ENCODE measurements around the gene VAPB. TPM values are rescaled to one million over a fixed set of nuclear protein-coding genes. Genes with fewer than 3 reads are reported as not detected.
"Not testable (repeated sequence)": the region's sequence is repeated elsewhere in the genome, so short reads cannot be mapped to it uniquely, and the experiment has no call there.

Gene VAPB
- total RNA-seq, 1 donor from 2014 or later: 36.2 TPM

DNA sequence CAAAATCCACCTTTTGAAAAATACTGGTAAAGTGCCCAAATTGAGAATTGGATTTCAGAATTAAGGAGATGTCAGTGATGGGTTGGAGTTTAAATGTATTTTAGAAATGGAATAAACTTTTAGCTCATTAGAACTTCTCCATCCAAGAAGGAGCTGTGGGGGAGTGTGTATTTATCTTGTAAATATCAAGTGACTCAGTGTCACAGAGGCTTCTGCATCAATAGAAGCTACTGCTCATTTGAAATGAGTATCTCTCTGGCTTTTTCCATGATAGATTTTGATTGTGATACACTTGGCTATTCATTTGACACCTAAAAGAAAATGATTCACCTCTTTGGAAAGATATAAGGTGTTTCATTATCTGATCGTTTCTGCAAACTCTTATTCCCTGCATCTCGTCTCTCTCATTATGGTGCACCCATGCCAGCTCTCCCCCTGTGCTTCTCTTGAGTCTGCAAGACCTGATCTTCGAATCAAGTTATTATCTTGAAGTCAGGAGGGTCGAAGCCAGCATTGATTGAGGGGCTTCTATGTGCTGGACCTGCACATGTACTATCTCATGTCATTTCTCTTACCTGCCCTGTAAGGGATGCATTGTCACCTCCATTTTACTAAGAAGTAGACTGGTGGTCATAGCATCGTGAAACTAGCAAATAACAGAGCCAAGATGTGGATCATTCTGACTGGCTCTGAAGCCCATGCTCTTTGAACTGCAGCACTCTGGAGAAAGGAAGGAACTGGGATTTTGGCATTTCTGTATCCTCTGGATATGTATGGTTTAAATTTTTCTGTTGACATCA is 30.1 kb downstream of the VAPB start:
- DNase-seq (ENCODE audit: low spot score): no peak
- Mint-ChIP-seq H3K9me3 (peaks cover 3% of the 10 kb centered on the region), H3K36me3 (ENCODE audit: low read depth) (peaks cover 71% of the 10 kb centered on the region), H3K4me3 (ENCODE audit: low read depth) (no peak overlapping the region), H3K27ac (peak overlapping the region; percentile 67), H3K4me1 (ENCODE audit: low read depth) (peaks cover 32% of the 10 kb centered on the region), H3K27me3 (ENCODE audit: low read depth) (no peaks in the 10 kb centered on the region)
- intact Hi-C loops (cut with micrococcal nuclease): no loop called here

DNA sequence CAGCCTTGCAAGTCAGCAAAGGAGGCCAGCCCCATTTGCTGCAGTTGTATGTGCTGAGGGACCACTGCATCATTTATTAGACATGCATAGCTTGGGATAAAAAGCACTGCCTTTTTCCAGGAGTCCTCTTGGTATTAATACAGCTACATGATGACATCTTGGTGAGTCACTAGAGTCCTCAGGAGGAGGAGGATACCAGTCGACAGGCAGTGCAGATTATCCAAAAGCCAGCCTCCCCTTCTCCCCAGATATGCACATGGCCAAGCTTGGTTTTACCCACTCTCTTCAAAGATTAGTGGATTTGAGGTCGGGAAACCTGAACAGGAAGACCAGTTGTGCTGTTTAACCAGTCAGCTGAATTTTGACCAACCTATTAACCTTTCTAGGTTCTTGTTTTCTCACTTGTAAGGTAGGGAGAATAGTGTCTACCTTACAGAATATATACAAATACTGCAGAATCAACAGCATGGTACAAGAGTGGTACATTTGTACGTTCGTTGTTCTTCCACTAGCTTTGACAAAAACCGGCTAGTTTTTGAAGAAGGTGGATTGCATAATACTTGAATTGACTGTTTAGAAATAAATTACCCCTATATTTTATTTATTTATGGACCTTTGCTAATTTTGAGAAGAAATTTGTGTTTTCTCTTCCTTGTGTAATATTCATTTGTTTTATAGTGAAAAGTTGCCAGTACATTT is 31.9 kb downstream of the VAPB start:
- Mint-ChIP-seq H3K4me3 (ENCODE audit: low read depth) (no peak overlapping the region), H3K27me3 (ENCODE audit: low read depth) (no peaks in the 10 kb centered on the region), H3K36me3 (ENCODE audit: low read depth) (peaks cover 72% of the 10 kb centered on the region), H3K9me3 (peaks cover 5% of the 10 kb centered on the region), H3K4me1 (ENCODE audit: low read depth) (peaks cover 31% of the 10 kb centered on the region), H3K27ac (no peak overlapping the region)
- no peak for DNase-seq (ENCODE audit: low spot score)
- intact Hi-C loops (cut with micrococcal nuclease): no loop called here

DNA sequence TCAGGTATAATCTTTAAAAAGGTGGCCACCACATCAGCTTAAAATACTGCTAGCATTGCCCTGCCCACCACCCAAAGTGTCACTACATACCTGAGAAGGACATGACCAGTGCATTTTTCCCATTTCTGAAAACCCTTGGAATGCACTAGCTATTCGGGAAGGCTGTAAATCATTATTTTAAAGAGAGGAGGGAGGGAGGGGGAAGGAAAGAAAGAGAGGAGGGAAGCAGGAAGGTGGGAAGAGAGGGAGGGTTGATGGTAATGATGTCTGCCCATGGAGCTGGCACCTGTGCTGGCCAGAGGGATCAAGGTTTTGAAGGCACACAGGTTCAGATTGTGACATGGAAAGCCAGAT is 32.4 kb downstream of the VAPB start:
- DNase-seq (ENCODE audit: low spot score): no peak
- Mint-ChIP-seq H3K36me3 (ENCODE audit: low read depth) (peaks cover 67% of the 10 kb centered on the region), H3K4me3 (ENCODE audit: low read depth) (no peak overlapping the region), H3K27ac (no peak overlapping the region), H3K9me3 (peaks cover 5% of the 10 kb centered on the region), H3K4me1 (ENCODE audit: low read depth) (peaks cover 27% of the 10 kb centered on the region), H3K27me3 (ENCODE audit: low read depth) (no peaks in the 10 kb centered on the region)
- intact Hi-C loops (cut with micrococcal nuclease): no loop called here

DNA sequence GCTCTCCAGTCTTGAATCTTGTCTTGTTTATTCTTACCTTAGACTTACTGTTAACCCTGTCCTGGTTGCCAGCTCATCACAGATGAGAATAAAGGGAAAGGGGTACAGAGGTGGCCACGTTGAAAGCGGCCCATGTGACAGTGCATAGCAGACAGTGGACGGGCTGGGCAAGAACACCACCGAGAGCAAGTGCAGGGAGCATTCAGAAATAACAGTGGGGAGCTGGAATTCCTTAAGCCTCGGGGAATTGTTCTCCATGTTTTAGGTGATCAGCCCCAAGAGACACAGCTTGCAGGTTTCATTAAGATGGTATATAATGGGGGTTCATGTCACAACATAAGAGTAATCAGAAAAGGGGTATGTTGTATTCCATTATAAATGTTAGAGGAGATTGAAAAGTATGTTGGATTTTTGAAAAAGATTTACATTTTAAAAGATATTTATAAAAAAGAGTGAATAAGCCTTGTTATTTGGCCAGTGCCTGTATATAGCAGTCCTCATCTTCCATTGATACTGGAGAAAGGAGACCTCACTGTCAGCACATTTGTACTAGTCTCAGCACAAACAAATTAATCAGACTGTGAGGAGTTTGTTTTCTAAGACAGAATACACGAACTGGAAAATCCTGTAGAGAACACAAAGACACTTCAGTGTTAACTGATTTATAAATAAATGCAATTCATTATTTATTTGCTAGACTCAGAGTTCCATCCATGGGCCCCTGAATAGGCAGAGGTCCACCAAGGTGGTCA is 35.4 kb downstream of the VAPB start:
- Mint-ChIP-seq H3K27me3 (ENCODE audit: low read depth) (no peaks in the 10 kb centered on the region), H3K36me3 (ENCODE audit: low read depth) (peaks cover 52% of the 10 kb centered on the region), H3K4me1 (ENCODE audit: low read depth) (peaks cover 12% of the 10 kb centered on the region), H3K9me3 (peaks cover 5% of the 10 kb centered on the region), H3K4me3 (ENCODE audit: low read depth) (no peak overlapping the region), H3K27ac (no peak overlapping the region)
- intact Hi-C loops (cut with micrococcal nuclease): no loop called here
- no peak for DNase-seq (ENCODE audit: low spot score)

DNA sequence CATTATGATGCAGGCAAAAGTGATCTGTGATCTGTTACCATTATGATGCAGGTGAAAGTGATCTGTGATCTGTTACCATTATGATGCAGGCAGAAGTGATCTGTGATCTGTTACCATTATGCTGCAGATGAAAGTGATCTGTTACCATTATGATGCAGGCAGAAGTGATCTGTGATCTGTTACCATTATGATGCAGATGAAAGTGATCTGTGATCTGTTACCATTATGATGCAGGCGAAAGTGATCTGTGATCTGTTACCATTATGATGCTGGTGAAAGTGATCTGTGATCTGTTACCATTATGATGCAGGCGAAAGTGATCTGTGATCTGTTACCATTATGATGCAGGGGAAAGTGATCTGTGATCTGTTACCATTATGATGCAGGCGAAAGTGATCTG is 38.5 kb downstream of the VAPB start:
- H3K4me1 Mint-ChIP-seq (ENCODE audit: low read depth): peaks cover 16% of the 10 kb centered on the region
- DNase-seq (ENCODE audit: low spot score); intact Hi-C loops (cut with micrococcal nuclease); H3K27ac Mint-ChIP-seq; H3K27me3 Mint-ChIP-seq (ENCODE audit: low read depth); H3K9me3 Mint-ChIP-seq; H3K4me3 Mint-ChIP-seq (ENCODE audit: low read depth): not testable (repeated sequence)
- H3K36me3 Mint-ChIP-seq (ENCODE audit: low read depth): peaks cover 40% of the 10 kb centered on the region

DNA sequence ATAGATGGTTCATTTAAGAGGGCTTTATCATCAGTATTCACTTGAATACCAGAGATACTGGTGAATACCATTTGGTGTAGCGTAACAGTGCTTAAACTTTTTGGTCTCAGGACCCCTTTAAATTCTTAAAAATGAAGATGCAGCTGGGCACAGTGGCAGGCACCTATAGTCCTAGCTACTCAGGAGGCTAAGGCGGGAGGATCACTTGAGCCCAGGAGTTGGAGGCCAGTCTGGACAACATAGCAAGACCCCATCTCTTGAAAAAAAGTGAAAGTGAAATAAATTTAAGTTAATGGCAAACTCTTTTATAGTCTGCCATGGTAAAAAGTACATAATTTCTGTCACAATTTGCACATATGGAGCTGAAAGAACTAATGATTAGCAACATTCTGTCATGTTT is 39.3 kb downstream of the VAPB start:
- intact Hi-C loops (cut with micrococcal nuclease): no loop called here
- DNase-seq (ENCODE audit: low spot score): no peak
- H3K4me3 Mint-ChIP-seq (ENCODE audit: low read depth): no peak overlapping the region
- peaks cover 5% of the 10 kb centered on the region for H3K9me3 Mint-ChIP-seq
- no peak overlapping the region for H3K27ac Mint-ChIP-seq
- H3K27me3 Mint-ChIP-seq (ENCODE audit: low read depth): no peaks in the 10 kb centered on the region
- H3K36me3 Mint-ChIP-seq (ENCODE audit: low read depth): peaks cover 43% of the 10 kb centered on the region
- peaks cover 24% of the 10 kb centered on the region for H3K4me1 Mint-ChIP-seq (ENCODE audit: low read depth)

DNA sequence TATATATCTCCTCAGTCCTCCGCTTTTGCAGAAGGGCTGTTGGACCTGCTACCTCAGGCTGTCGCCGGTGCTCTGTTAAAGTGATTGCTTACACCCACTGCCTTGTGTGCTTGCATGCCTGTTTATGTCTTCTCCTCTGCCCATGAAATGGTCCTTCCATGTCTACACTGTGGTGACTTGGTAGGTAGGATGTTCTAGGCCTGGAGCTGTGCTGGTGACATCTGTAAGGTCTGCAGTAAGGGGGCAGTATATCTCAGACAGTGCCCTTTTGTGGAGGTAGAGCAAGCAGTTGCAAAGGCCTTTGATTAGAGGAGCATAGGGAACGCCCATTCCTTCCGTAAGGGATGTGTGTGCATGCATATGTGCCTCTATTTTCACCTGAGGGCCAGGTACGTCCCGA is 40.3 kb downstream of the VAPB start:
- Mint-ChIP-seq H3K4me3 (ENCODE audit: low read depth) (no peak overlapping the region), H3K27ac (no peak overlapping the region), H3K9me3 (peaks cover 5% of the 10 kb centered on the region), H3K36me3 (ENCODE audit: low read depth) (peaks cover 42% of the 10 kb centered on the region), H3K4me1 (ENCODE audit: low read depth) (peaks cover 31% of the 10 kb centered on the region), H3K27me3 (ENCODE audit: low read depth) (no peaks in the 10 kb centered on the region)
- intact Hi-C loops (cut with micrococcal nuclease): no loop called here
- no peak for DNase-seq (ENCODE audit: low spot score)

DNA sequence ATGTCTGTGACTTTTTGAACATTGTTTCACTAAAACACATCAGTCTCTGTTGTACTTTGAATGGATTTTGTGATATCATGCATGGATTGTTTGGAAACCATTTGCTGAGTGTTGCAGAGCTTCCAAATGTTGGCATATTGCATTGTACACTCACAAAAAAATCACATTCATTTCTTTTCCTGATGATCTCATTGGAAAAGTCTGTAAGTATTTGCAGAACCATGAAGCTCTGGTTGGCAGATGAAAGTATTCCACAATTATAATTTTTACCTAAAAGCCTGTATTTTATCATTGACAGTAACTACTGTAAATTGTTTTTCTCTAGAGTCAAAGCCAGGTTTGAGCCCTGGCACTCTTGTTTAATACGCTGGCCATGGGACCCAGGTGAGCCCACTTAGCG is 42.1 kb downstream of the VAPB start:
- H3K36me3 Mint-ChIP-seq (ENCODE audit: low read depth): peaks cover 49% of the 10 kb centered on the region
- no peaks in the 10 kb centered on the region for H3K9me3 Mint-ChIP-seq
- H3K4me3 Mint-ChIP-seq (ENCODE audit: low read depth): no peak overlapping the region
- DNase-seq (ENCODE audit: low spot score): no peak
- no peaks in the 10 kb centered on the region for H3K27me3 Mint-ChIP-seq (ENCODE audit: low read depth)
- intact Hi-C loops (cut with micrococcal nuclease): no loop called here
- no peak overlapping the region for H3K27ac Mint-ChIP-seq
- peaks cover 33% of the 10 kb centered on the region for H3K4me1 Mint-ChIP-seq (ENCODE audit: low read depth)

DNA sequence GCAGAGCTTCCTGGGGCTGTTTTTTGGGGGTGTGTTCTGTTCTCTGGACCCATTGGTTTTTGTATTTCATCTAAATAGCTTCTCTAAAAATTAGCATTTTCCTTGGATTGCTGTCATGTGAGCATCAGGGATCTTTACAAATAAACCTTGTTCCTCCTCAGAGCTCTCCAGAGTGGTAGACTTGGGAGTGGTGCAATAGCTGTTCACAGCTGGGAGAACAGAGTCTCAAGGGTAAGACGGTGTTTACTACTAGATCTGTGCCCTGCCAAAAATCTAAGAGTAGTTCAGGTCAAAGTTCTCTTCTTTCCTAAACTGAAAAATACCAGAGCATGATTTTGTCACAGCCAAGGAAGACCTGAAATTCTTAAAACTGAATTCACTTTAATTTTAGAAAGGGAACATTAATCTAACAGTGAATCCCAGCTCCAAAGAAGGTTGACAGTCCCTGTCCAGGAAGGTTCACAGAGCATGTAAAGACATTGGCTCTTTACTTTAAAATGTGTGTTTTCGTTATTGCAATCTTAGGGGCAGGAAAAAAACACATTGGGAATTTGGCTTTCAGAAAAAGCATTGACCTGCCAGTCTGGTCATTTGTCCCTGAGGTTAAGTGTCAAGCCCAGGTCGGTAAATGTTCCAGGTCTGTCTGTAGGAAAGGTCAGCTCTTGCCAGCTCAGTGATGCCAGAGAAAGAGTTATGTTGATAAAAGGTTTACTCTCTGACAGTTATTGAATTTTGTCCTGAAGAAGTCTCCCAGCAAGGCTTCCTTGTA is 43.3 kb downstream of the VAPB start:
- H3K36me3 Mint-ChIP-seq (ENCODE audit: low read depth): peaks cover 52% of the 10 kb centered on the region

DNA sequence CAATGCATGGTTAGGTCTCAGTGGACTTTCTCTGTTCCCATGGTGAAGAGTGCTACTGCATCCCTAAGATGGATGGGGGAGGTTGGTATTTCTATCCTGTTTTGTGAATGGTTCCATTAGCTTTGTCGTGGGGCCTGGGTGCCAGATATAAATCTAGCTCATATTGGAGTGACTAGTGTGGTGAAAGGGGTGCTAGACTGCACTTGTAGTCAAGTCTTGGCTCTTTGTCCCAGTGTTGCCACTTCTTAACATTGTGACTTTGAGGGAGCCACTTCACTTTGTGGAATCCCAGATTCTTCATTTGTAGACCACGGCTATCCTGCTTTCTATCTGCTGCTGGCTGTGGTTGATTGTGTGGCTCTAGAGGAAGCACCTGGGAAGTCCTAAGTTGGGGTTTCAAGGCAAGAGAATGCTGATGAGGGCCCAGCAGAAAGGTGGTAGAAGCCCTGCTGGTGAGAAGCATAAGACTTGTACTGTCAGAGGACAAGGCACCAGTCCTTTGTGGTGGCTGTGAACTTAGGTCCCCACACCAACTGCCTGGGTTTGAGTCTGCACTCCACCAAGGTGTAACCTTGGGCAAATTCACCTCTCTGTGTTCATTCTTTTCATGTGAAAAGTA is 44.1 kb downstream of the VAPB start:
- Mint-ChIP-seq H3K4me3 (ENCODE audit: low read depth) (no peak overlapping the region), H3K36me3 (ENCODE audit: low read depth) (peaks cover 58% of the 10 kb centered on the region), H3K4me1 (ENCODE audit: low read depth) (peaks cover 42% of the 10 kb centered on the region), H3K27ac (peak overlapping the region; percentile 51), H3K27me3 (ENCODE audit: low read depth) (no peaks in the 10 kb centered on the region), H3K9me3 (no peaks in the 10 kb centered on the region)
- no peak for DNase-seq (ENCODE audit: low spot score)
- intact Hi-C loops (cut with micrococcal nuclease): no loop called here

More for the DNA sequence above, 43.3 kb downstream of the VAPB start:
- H3K27ac Mint-ChIP-seq: peak overlapping the region; percentile 20
- H3K4me1 Mint-ChIP-seq (ENCODE audit: low read depth): peaks cover 36% of the 10 kb centered on the region
- no peak for DNase-seq (ENCODE audit: low spot score)
- H3K4me3 Mint-ChIP-seq (ENCODE audit: low read depth): no peak overlapping the region
- intact Hi-C loops (cut with micrococcal nuclease): no loop called here
- no peaks in the 10 kb centered on the region for H3K9me3 Mint-ChIP-seq
- H3K27me3 Mint-ChIP-seq (ENCODE audit: low read depth): no peaks in the 10 kb centered on the region

DNA sequence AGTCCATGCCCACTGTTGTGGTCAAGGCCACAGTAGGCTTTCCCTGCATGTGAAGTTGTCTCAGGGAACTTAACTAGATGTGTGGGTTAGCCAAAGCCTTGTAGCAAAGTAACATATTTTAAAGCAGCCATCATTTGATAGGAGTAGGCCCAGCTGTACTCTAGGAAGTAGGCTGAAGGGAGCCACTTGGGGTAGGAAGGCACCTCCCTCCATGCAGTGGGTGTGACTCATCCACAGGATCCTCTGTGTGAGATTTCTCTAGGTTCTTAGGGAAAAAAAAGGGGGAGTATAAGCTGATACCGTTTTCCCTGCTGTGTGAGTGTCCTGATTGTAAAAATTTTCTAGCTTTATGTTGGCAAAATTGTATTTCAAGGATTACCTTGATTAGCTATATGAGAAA is 44.7 kb downstream of the VAPB start:
- Mint-ChIP-seq H3K36me3 (ENCODE audit: low read depth) (peaks cover 63% of the 10 kb centered on the region), H3K9me3 (no peaks in the 10 kb centered on the region), H3K27me3 (ENCODE audit: low read depth) (no peaks in the 10 kb centered on the region), H3K4me3 (ENCODE audit: low read depth) (no peak overlapping the region), H3K27ac (no peak overlapping the region), H3K4me1 (ENCODE audit: low read depth) (peaks cover 43% of the 10 kb centered on the region)
- intact Hi-C loops (cut with micrococcal nuclease): no loop called here
- DNase-seq (ENCODE audit: low spot score): no peak

DNA sequence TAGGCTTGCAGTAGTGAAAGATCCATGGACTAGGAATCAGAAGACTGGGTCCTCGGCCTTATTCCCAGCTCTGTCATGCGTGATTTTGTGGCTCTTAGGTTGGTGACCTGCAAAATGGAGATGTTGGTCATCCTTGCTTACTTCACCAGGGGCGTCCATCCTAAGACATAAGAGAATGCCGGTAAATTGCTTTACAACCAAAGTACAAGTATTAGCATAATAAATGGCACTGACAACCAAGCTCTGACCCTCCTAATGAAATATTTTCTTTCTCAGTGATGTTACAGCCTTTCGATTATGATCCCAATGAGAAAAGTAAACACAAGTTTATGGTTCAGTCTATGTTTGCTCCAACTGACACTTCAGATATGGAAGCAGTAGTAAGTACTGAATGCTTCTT is 45.3 kb downstream of the VAPB start:
- Mint-ChIP-seq H3K36me3 (ENCODE audit: low read depth) (peaks cover 64% of the 10 kb centered on the region), H3K4me3 (ENCODE audit: low read depth) (no peak overlapping the region), H3K27me3 (ENCODE audit: low read depth) (no peaks in the 10 kb centered on the region), H3K4me1 (ENCODE audit: low read depth) (peaks cover 46% of the 10 kb centered on the region), H3K9me3 (no peaks in the 10 kb centered on the region), H3K27ac (no peak overlapping the region)
- no peak for DNase-seq (ENCODE audit: low spot score)
- intact Hi-C loops (cut with micrococcal nuclease): no loop called here
